Measurements from ENCODE around the gene LGALS7B.
"Not testable (repeated sequence)": the region's sequence is repeated elsewhere in the genome, so short reads cannot be mapped to it uniquely, and the experiment has no call there.

Gene LGALS7B

GRCh38 chr19:38785187-38785699 is 3.8 kb upstream of the LGALS7B start:
- H3K4me3 ChIP-seq (ENCODE audit: low read length): no peak overlapping the region
- no peak for TF ChIP-seq ZNF274 (IDR thresholded peaks at IDR 0.05; ENCODE audit: low read depth, low read length)

GRCh38 chr19:38786061-38786460 is 2.9 kb upstream of the LGALS7B start:
- not testable (repeated sequence) for H3K4me3 ChIP-seq (ENCODE audit: low read length)

GRCh38 chr19:38786572-38787265 is 2.3 kb upstream of the LGALS7B start:
- no peak overlapping the region for H3K4me3 ChIP-seq (ENCODE audit: low read length)
- no peak for TF ChIP-seq ZNF274 (IDR thresholded peaks at IDR 0.05; ENCODE audit: low read depth, low read length)

- not testable (repeated sequence) for H3K4me3 ChIP-seq (ENCODE audit: low read length)
Observed at GRCh38 chr19:38790507-38791403, 1.8 kb downstream of the LGALS7B start.

- not testable (repeated sequence) for H3K4me3 ChIP-seq (ENCODE audit: low read length)
Observed at GRCh38 chr19:38791451-38792064, 2.6 kb downstream of the LGALS7B start.

GRCh38 chr19:38792250-38793111 is 3.5 kb downstream of the LGALS7B start:
- no peak overlapping the region for H3K4me3 ChIP-seq (ENCODE audit: low read length)
- TF ChIP-seq ZNF274 (IDR thresholded peaks at IDR 0.05; ENCODE audit: low read depth, low read length): no peak

GRCh38 chr19:38793177-38793576 is 4.2 kb downstream of the LGALS7B start:
- no peak for TF ChIP-seq ZNF274 (IDR thresholded peaks at IDR 0.05; ENCODE audit: low read depth, low read length)
- H3K4me3 ChIP-seq (ENCODE audit: low read length): no peak overlapping the region

GRCh38 chr19:38793671-38794070 is 4.7 kb downstream of the LGALS7B start:
- no peak overlapping the region for H3K4me3 ChIP-seq (ENCODE audit: low read length)
- TF ChIP-seq ZNF274 (IDR thresholded peaks at IDR 0.05; ENCODE audit: low read depth, low read length): no peak

GRCh38 chr19:38795549-38795948 is 6.5 kb downstream of the LGALS7B start:
- no peak overlapping the region for H3K4me3 ChIP-seq (ENCODE audit: low read length)
- no peak for TF ChIP-seq ZNF274 (IDR thresholded peaks at IDR 0.05; ENCODE audit: low read depth, low read length)

GRCh38 chr19:38796154-38796553 is 7.2 kb downstream of the LGALS7B start:
- no peak for TF ChIP-seq ZNF274 (IDR thresholded peaks at IDR 0.05; ENCODE audit: low read depth, low read length)
- no peak overlapping the region for H3K4me3 ChIP-seq (ENCODE audit: low read length)

- H3K4me3 ChIP-seq (ENCODE audit: low read length): not testable (repeated sequence)
Observed at GRCh38 chr19:38797781-38798180, 8.8 kb downstream of the LGALS7B start.

GRCh38 chr19:38799104-38799503 is 10.1 kb downstream of the LGALS7B start:
- TF ChIP-seq ZNF274 (IDR thresholded peaks at IDR 0.05; ENCODE audit: low read depth, low read length): no peak
- H3K4me3 ChIP-seq (ENCODE audit: low read length): no peak overlapping the region

GRCh38 chr19:38800577-38801347 is 11.8 kb downstream of the LGALS7B start:
- no peak overlapping the region for H3K4me3 ChIP-seq (ENCODE audit: low read length)
- no peak for TF ChIP-seq ZNF274 (IDR thresholded peaks at IDR 0.05; ENCODE audit: low read depth, low read length)
